ENCODE measurements around the gene TGFB2.
A peak's percentile ranks its signal among the peaks of the same experiment; 100 is the strongest.

The TGFB2 gene

DNA sequence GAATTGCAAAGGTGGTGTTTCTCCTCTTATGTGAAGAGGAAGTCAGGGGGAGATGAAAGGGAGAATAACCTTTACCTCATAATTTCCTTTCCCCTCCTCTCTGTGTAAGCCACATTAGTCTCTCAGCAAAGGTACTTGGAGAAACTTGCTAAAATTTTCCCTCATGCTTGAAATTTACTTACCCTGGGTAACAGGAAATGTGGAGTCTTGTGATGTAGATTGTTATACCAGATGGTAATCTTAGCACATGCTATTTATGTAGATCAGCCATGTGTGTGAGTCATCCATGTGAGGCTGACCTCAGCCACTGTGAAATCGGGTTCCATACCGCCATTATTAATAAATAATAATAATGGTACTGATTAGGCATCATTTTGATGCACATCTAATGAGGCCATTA is 128.4 kb downstream of the TGFB2 start:
- Histone ChIP-seq H3K4me1 (ENCODE audit: insufficient read depth, poor library complexity, severe bottlenecking) (peaks cover 21% of the 10 kb centered on the region), H3K27ac (ENCODE audit: poor library complexity, severe bottlenecking) (no peak overlapping the region), H3K27me3 (ENCODE audit: insufficient read depth, poor library complexity, severe bottlenecking) (no peaks in the 10 kb centered on the region), H3K9me3 (ENCODE audit: severe bottlenecking) (no peaks in the 10 kb centered on the region), H3K4me3 (ENCODE audit: severe bottlenecking) (no peak overlapping the region), H3K36me3 (ENCODE audit: low read depth) (no peaks in the 10 kb centered on the region)
- TF ChIP-seq, protein P1, sequence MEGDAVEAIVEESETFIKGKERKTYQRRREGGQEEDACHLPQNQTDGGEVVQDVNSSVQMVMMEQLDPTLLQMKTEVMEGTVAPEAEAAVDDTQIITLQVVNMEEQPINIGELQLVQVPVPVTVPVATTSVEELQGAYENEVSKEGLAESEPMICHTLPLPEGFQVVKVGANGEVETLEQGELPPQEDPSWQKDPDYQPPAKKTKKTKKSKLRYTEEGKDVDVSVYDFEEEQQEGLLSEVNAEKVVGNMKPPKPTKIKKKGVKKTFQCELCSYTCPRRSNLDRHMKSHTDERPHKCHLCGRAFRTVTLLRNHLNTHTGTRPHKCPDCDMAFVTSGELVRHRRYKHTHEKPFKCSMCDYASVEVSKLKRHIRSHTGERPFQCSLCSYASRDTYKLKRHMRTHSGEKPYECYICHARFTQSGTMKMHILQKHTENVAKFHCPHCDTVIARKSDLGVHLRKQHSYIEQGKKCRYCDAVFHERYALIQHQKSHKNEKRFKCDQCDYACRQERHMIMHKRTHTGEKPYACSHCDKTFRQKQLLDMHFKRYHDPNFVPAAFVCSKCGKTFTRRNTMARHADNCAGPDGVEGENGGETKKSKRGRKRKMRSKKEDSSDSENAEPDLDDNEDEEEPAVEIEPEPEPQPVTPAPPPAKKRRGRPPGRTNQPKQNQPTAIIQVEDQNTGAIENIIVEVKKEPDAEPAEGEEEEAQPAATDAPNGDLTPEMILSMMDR (IDR thresholded peaks at IDR 0.05; ENCODE audit: poor library complexity, severe bottlenecking), result no peak
- no peak for ATAC-seq (ENCODE audit: low read depth)
- DNase-seq (ENCODE audit: low spot score), result no peak

GRCh38 chr1:218474128-218474527 is 129.0 kb downstream of the TGFB2 start:
- TF ChIP-seq, protein P1 (IDR thresholded peaks at IDR 0.05; ENCODE audit: poor library complexity, severe bottlenecking), result no peak
- Histone ChIP-seq H3K9me3 (ENCODE audit: severe bottlenecking) (no peaks in the 10 kb centered on the region), H3K36me3 (ENCODE audit: low read depth) (no peaks in the 10 kb centered on the region), H3K27ac (ENCODE audit: poor library complexity, severe bottlenecking) (no peak overlapping the region), H3K4me3 (ENCODE audit: severe bottlenecking) (no peak overlapping the region), H3K4me1 (ENCODE audit: insufficient read depth, poor library complexity, severe bottlenecking) (peaks cover 22% of the 10 kb centered on the region), H3K27me3 (ENCODE audit: insufficient read depth, poor library complexity, severe bottlenecking) (no peaks in the 10 kb centered on the region)
- ATAC-seq (ENCODE audit: low read depth) (no peak), DNase-seq (ENCODE audit: low spot score) (no peak)

GRCh38 chr1:218475275-218475674 is 130.1 kb downstream of the TGFB2 start:
- H3K36me3 ChIP-seq (ENCODE audit: low read depth), result no peaks in the 10 kb centered on the region
- peak overlapping the region; percentile 92 for H3K27ac ChIP-seq (ENCODE audit: poor library complexity, severe bottlenecking)
- TF ChIP-seq, protein P1 (IDR thresholded peaks at IDR 0.05; ENCODE audit: poor library complexity, severe bottlenecking), result no peak
- DNase-seq (ENCODE audit: low spot score), result no peak
- H3K4me1 ChIP-seq (ENCODE audit: insufficient read depth, poor library complexity, severe bottlenecking), result peaks cover 33% of the 10 kb centered on the region
- H3K4me3 ChIP-seq (ENCODE audit: severe bottlenecking), result no peak overlapping the region
- no peak for ATAC-seq (ENCODE audit: low read depth)
- no peaks in the 10 kb centered on the region for H3K27me3 ChIP-seq (ENCODE audit: insufficient read depth, poor library complexity, severe bottlenecking)
- no peaks in the 10 kb centered on the region for H3K9me3 ChIP-seq (ENCODE audit: severe bottlenecking)

DNA sequence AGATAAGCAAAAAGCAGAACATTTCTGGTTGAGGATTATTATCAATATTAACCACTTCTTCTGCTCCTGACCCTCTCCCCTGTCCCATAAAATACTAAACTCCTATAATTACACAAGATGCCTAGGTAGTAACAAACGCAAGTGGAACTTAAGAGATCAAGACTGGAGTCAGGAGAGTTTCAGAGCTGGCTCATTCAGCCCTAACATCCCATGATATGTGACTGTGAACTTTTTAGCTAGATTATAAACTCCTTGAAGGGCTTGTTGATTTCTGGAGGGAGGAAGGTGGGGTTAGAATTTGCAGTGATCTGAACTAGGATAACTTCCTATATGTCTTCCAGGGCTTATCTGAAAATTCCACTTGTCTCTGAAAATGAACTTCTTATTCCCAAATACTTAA is 130.6 kb downstream of the TGFB2 start:
- H3K9me3 ChIP-seq (ENCODE audit: severe bottlenecking), result no peaks in the 10 kb centered on the region
- ATAC-seq (ENCODE audit: low read depth) (no peak), DNase-seq (ENCODE audit: low spot score) (no peak)
- no peaks in the 10 kb centered on the region for H3K36me3 ChIP-seq (ENCODE audit: low read depth)
- H3K4me3 ChIP-seq (ENCODE audit: severe bottlenecking), result no peak overlapping the region
- peaks cover 35% of the 10 kb centered on the region for H3K4me1 ChIP-seq (ENCODE audit: insufficient read depth, poor library complexity, severe bottlenecking)
- H3K27me3 ChIP-seq (ENCODE audit: insufficient read depth, poor library complexity, severe bottlenecking), result no peaks in the 10 kb centered on the region
- H3K27ac ChIP-seq (ENCODE audit: poor library complexity, severe bottlenecking), result peak overlapping the region; percentile 92
- TF ChIP-seq, protein P1 (IDR thresholded peaks at IDR 0.05; ENCODE audit: poor library complexity, severe bottlenecking), result no peak

DNA sequence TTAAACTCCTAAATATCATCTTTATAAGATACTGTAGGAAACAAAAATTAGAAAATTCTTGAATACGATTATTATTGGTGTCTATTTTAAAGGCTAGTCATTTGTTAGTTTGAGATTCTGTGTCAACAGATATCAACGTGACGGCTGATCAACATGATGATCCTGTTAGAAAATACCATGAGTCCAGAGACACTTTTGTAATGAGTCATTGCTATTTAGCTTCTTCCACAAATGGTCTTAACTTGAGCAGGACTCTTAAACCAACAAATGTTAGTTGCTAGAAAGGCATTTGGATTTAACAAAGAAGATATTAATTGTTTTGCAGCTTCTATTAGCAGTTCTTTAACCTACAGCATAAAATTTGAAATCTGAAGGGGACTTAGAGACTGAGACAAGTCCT is 131.2 kb downstream of the TGFB2 start:
- ATAC-seq (ENCODE audit: low read depth) (peak; percentile 76), DNase-seq (ENCODE audit: low spot score) (no peak)
- peak overlapping the region; percentile 92 for H3K27ac ChIP-seq (ENCODE audit: poor library complexity, severe bottlenecking)

More for the DNA sequence above, 131.2 kb downstream of the TGFB2 start:
- H3K27me3 ChIP-seq (ENCODE audit: insufficient read depth, poor library complexity, severe bottlenecking), result no peaks in the 10 kb centered on the region
- no peaks in the 10 kb centered on the region for H3K36me3 ChIP-seq (ENCODE audit: low read depth)
- no peak overlapping the region for H3K4me3 ChIP-seq (ENCODE audit: severe bottlenecking)
- TF ChIP-seq, protein P1 (IDR thresholded peaks at IDR 0.05; ENCODE audit: poor library complexity, severe bottlenecking), result no peak
- peaks cover 42% of the 10 kb centered on the region for H3K4me1 ChIP-seq (ENCODE audit: insufficient read depth, poor library complexity, severe bottlenecking)
- no peaks in the 10 kb centered on the region for H3K9me3 ChIP-seq (ENCODE audit: severe bottlenecking)
